Esophagus muscularis mucosa (tissue), 4 donors: ENCODE measurements around the gene CFB.

Experiments used
- CTCF ChIP-seq, 3 experiments: fragments of 200-600 bp in 2 of 3; fragments of 450-650 bp in 1 of 3; sonication (generic) in 2 of 3; IDR thresholded peaks; one replicate each; pipeline ENCODE4 v1.5.1; 2017 to 2019; ENCODE audit warnings: antibody characterized with exemption in 3 of 3, mild to moderate bottlenecking in 2 of 3, moderate library complexity in 1 of 3
- EP300 ChIP-seq: sonication (generic); formaldehyde crosslinking; IDR thresholded peaks from one replicate; pipeline ENCODE4 v1.6.1; 2017; ENCODE audit warnings: antibody characterized with exemption
- POLR2A ChIP-seq: fragments of 450-650 bp; IDR thresholded peaks from one replicate; pipeline ENCODE4 v1.6.1; 2017; ENCODE audit warnings: antibody characterized with exemption, moderate library complexity, mild to moderate bottlenecking, low read depth
- POLR2AphosphoS5 ChIP-seq, 2 donors: sonication (generic); formaldehyde crosslinking; IDR thresholded peaks; one replicate each; pipeline ENCODE4 v1.6.1; 2017; ENCODE audit warnings: antibody characterized with exemption in 2 of 2

GRCh38 chr6:31906122-31906521 is 39.8 kb upstream of the CFB start:
- TF ChIP-seq POLR2A: no peak
- TF ChIP-seq CTCF (IDR thresholded peaks at IDR 0.05): no peak
- TF ChIP-seq POLR2AphosphoS5 (IDR thresholded peaks at IDR 0.05): no peak
- TF ChIP-seq EP300: no peak
